Smooth muscle cell (in vitro differentiated cells): Measurements from ENCODE around the gene PHF8. TPM values are rescaled to one million over a fixed set of nuclear protein-coding genes. Genes with fewer than 3 reads are reported as not detected.

Experiments used
- DNase-seq: peaks from one replicate; lab custom pipeline; 2025; ENCODE audit not compliant: unreplicated experiment; lab: John Stamatoyannopoulos, UW
- H2AFZ ChIP-seq: fragments of 200-600 bp; sonication (generic); 2 replicates; pipeline ENCODE4 v1.6.0; 2016; ENCODE audit warnings: antibody characterized with exemption, low read depth, mild to moderate bottlenecking
- H3F3A ChIP-seq: fragments of 200-600 bp; sonication (generic); 2 replicates; pipeline ENCODE4 v1.6.0; 2017; ENCODE audit warnings: antibody characterized with exemption, low read depth
- H3K27ac ChIP-seq: fragments of 200-600 bp; sonication (generic); 2 replicates; pipeline ENCODE4 v1.5.1; 2016; ENCODE audit warnings: low read depth, mild to moderate bottlenecking
- H3K27me3 ChIP-seq: fragments of 200-600 bp; sonication (generic); 2 replicates; pipeline ENCODE4 v1.6.1; 2016; ENCODE audit warnings: low read depth, mild to moderate bottlenecking
- H3K36me3 ChIP-seq: fragments of 200-600 bp; sonication (generic); 2 replicates; pipeline ENCODE4 v1.5.1; 2016; ENCODE audit warnings: low read depth
- H3K4me1 ChIP-seq: fragments of 200-600 bp; sonication (generic); 2 replicates; pipeline ENCODE4 v1.5.1; 2016; ENCODE audit warnings: low read depth
- H3K4me2 ChIP-seq: fragments of 200-600 bp; sonication (generic); 2 replicates; pipeline ENCODE4 v1.6.0; 2016; ENCODE audit warnings: mild to moderate bottlenecking
- H3K4me3 ChIP-seq: fragments of 200-600 bp; sonication (generic); 2 replicates; pipeline ENCODE4 v1.5.1; 2016; ENCODE audit warnings: mild to moderate bottlenecking
- H3K79me2 ChIP-seq: fragments of 200-600 bp; sonication (generic); 2 replicates; pipeline ENCODE4 v1.6.0; 2016; ENCODE audit warnings: low read depth, mild to moderate bottlenecking
- H3K9ac ChIP-seq: fragments of 200-600 bp; sonication (generic); 2 replicates; pipeline ENCODE4 v1.6.0; 2016; ENCODE audit warnings: low read depth
- H3K9me3 ChIP-seq: fragments of 200-600 bp; sonication (generic); replicated peaks from 2 replicates; pipeline ENCODE4 v1.5.1; 2016; ENCODE audit warnings: low read depth
- H4K20me1 ChIP-seq: fragments of 200-600 bp; sonication (generic); 2 replicates; pipeline ENCODE4 v1.6.0; 2016; ENCODE audit warnings: low read depth
- CTCF ChIP-seq: fragments of 200-600 bp; sonication (generic); IDR thresholded peaks from 2 replicates; pipeline ENCODE4 v1.5.1; 2017; ENCODE audit warnings: borderline replicate concordance, mild to moderate bottlenecking, antibody characterized with exemption; ENCODE audit not compliant: insufficient read depth, poor library complexity, severe bottlenecking
- WGBS: methylation state at CpG from one replicate; pipeline ENCODE4 v1.1.7; 2016; ENCODE audit warnings: low lambda C conversion rate; 5-methylcytosine and 5-hydroxymethylcytosine counted together
- polyA plus RNA-seq: library from polyadenylated mRNA; unstranded; fragments of >200 nt; fragmentation: Nextera tagmentation; extraction: Ambion mirVana; gene quantifications from 2 replicates; pipeline ENCODE4 v1.2.1, GENCODE V29; 2016
- total RNA-seq: library from RNA; depleted of rRNA; stranded (reverse); fragments of >200 nt; gene quantifications from 2 replicates; pipeline ENCODE4 v1.2.3, GENCODE V29; 2014

The PHF8 gene
- total and polyA plus RNA-seq, 2 experiments from 2014 or later = 9.0 to 10.5 TPM

GRCh38 chrX:54074826-54075225 is 30.6 kb upstream of the PHF8 start:
- no peak overlapping the region for H2AFZ ChIP-seq
- no peaks in the 10 kb centered on the region for H3K4me1 ChIP-seq
- no peak overlapping the region for H3K4me2 ChIP-seq
- whole genome bisulfite sequencing = 86% methylated on average over 6 of the region's 6 CpGs
- H3K27ac ChIP-seq = no peak overlapping the region
- no peaks in the 10 kb centered on the region for H3K9me3 ChIP-seq
- no peaks in the 10 kb centered on the region for H3K36me3 ChIP-seq
- H3F3A ChIP-seq = no peaks in the 10 kb centered on the region
- no peak for TF ChIP-seq CTCF
- no peak overlapping the region for H3K9ac ChIP-seq
- no peaks in the 10 kb centered on the region for H3K27me3 ChIP-seq
- DNase-seq = no peak
- H4K20me1 ChIP-seq = no peaks in the 10 kb centered on the region
- H3K79me2 ChIP-seq = no peaks in the 10 kb centered on the region
- no peak overlapping the region for H3K4me3 ChIP-seq

GRCh38 chrX:54067766-54068165 is 23.5 kb upstream of the PHF8 start:
- Histone ChIP-seq H3K4me3 (no peak overlapping the region), H3K9me3 (no peaks in the 10 kb centered on the region), H3K4me1 (no peaks in the 10 kb centered on the region), H4K20me1 (no peaks in the 10 kb centered on the region), H3K27me3 (no peaks in the 10 kb centered on the region), H3K27ac (no peak overlapping the region), H3K9ac (no peak overlapping the region), H3F3A (no peaks in the 10 kb centered on the region), H3K4me2 (no peak overlapping the region), H3K79me2 (no peaks in the 10 kb centered on the region), H3K36me3 (no peaks in the 10 kb centered on the region), H2AFZ (no peak overlapping the region)
- no peak for TF ChIP-seq CTCF
- 56% methylated on average over 2 of the region's 2 CpGs for WGBS
- DNase-seq = no peak

GRCh38 chrX:54066841-54067240 is 22.6 kb upstream of the PHF8 start:
- no peaks in the 10 kb centered on the region for H3K36me3 ChIP-seq
- H3K9me3 ChIP-seq = no peaks in the 10 kb centered on the region
- H3K27me3 ChIP-seq = no peaks in the 10 kb centered on the region
- no peak overlapping the region for H3K4me3 ChIP-seq
- no peaks in the 10 kb centered on the region for H4K20me1 ChIP-seq
- no peak overlapping the region for H2AFZ ChIP-seq
- DNase-seq = no peak
- no peaks in the 10 kb centered on the region for H3F3A ChIP-seq
- no peak for TF ChIP-seq CTCF
- H3K27ac ChIP-seq = no peak overlapping the region
- no peak overlapping the region for H3K4me2 ChIP-seq
- no peaks in the 10 kb centered on the region for H3K79me2 ChIP-seq
- H3K9ac ChIP-seq = no peak overlapping the region
- H3K4me1 ChIP-seq = no peaks in the 10 kb centered on the region

GRCh38 chrX:54064564-54064963 is 20.3 kb upstream of the PHF8 start:
- Histone ChIP-seq H3K79me2 (no peaks in the 10 kb centered on the region), H3K4me1 (no peaks in the 10 kb centered on the region), H3K36me3 (no peaks in the 10 kb centered on the region), H3K4me2 (no peak overlapping the region), H4K20me1 (no peaks in the 10 kb centered on the region), H2AFZ (no peak overlapping the region), H3K9me3 (no peaks in the 10 kb centered on the region), H3K9ac (no peak overlapping the region), H3K27ac (no peak overlapping the region), H3F3A (no peaks in the 10 kb centered on the region), H3K4me3 (no peak overlapping the region), H3K27me3 (no peaks in the 10 kb centered on the region)
- WGBS = 79% methylated on average over 3 of the region's 3 CpGs
- no peak for DNase-seq
- TF ChIP-seq CTCF = no peak
